Ovary (tissue), 3 donors: ENCODE results near the gene PES1.

Experiments
- EP300 ChIP-seq: sonication (generic); formaldehyde crosslinking; IDR thresholded peaks from one replicate; pipeline ENCODE4 v1.6.1; 2017; ENCODE audit warnings: antibody characterized with exemption
- TF ChIP-seq, protein P1 (sequence below), 3 donors: fragments of 450-650 bp in 2 of 3; fragments of 200-600 bp in 1 of 3; IDR thresholded peaks; one replicate each; pipeline versions ENCODE4 v1.5.1 to v1.8.0; 2016 to 2022; ENCODE audit warnings: antibody characterized with exemption in 3 of 3, mild to moderate bottlenecking in 1 of 3
- donor health status: DM: no; HTN: no; CAD: no.

DNA sequence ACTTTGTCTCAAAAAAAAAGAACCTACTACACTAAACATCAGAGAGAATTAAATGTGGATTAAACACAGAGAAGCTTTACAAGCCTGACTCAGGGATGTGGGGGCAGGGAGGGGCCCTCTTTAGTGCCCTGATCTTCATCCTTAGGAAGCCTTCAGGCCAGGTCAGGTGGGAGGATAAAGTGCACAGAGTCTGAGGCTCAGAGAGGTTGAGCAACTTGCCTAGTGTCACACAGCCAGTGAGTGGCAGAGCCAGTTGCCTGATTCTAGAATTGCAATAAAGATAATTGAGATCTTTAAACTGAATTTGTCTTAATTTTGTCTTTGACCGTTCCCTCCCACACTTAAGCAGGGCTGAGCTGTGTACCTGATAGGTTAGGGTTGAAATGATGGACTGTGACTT, 52.3 kb downstream of the PES1 start:
- TF ChIP-seq, protein P1, sequence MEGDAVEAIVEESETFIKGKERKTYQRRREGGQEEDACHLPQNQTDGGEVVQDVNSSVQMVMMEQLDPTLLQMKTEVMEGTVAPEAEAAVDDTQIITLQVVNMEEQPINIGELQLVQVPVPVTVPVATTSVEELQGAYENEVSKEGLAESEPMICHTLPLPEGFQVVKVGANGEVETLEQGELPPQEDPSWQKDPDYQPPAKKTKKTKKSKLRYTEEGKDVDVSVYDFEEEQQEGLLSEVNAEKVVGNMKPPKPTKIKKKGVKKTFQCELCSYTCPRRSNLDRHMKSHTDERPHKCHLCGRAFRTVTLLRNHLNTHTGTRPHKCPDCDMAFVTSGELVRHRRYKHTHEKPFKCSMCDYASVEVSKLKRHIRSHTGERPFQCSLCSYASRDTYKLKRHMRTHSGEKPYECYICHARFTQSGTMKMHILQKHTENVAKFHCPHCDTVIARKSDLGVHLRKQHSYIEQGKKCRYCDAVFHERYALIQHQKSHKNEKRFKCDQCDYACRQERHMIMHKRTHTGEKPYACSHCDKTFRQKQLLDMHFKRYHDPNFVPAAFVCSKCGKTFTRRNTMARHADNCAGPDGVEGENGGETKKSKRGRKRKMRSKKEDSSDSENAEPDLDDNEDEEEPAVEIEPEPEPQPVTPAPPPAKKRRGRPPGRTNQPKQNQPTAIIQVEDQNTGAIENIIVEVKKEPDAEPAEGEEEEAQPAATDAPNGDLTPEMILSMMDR (IDR thresholded peaks at IDR 0.05), result no peak
- no peak for TF ChIP-seq EP300
